Measurements from ENCODE around the gene NR2E3.

DNA sequence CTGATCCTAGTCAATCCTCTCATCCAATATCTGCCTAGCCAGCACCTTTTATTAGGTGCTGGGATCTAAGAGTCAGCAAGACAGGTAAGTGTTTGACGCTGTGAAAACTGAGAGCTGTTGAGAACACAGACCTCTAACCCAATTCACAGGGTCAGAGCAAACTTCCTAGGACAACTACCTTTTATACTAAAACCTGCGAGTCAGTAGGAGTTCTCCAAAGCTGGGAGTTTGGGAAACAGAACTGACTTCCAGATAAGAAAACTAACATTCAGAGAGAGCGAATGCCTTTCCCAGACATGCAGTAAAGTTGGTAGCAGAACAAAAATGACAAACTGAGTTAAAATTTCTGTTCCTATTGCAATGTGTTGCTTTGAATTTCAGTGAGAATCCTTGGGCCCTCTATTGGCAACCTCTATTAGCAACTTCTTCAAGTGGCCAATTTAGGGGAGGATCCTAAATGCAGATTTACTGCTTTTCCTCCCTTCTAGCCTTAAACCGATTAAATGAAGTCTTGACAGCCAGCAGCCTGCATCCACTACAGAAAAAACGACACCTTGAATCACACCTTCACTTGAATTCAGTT, 11.3 kb downstream of the NR2E3 start:
- TF ChIP-seq, protein P1, sequence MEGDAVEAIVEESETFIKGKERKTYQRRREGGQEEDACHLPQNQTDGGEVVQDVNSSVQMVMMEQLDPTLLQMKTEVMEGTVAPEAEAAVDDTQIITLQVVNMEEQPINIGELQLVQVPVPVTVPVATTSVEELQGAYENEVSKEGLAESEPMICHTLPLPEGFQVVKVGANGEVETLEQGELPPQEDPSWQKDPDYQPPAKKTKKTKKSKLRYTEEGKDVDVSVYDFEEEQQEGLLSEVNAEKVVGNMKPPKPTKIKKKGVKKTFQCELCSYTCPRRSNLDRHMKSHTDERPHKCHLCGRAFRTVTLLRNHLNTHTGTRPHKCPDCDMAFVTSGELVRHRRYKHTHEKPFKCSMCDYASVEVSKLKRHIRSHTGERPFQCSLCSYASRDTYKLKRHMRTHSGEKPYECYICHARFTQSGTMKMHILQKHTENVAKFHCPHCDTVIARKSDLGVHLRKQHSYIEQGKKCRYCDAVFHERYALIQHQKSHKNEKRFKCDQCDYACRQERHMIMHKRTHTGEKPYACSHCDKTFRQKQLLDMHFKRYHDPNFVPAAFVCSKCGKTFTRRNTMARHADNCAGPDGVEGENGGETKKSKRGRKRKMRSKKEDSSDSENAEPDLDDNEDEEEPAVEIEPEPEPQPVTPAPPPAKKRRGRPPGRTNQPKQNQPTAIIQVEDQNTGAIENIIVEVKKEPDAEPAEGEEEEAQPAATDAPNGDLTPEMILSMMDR (IDR thresholded peaks at IDR 0.05): no peak
- TF ChIP-seq EZH2 (IDR thresholded peaks at IDR 0.05) (no peak), EZH2phosphoT487 (IDR thresholded peaks at IDR 0.05) (no peak)

All from neural progenitor cell (in vitro differentiated cells).